GM12878 (cell line): Measurements from ENCODE around the gene DOK4. TPM values are rescaled to one million over a fixed set of nuclear protein-coding genes. Genes with fewer than 3 reads are reported as not detected.

ENCODE experiments used
- ATAC-seq: fragments of 200-7000 bp; cut with Tn5 transposase; 3 replicates; pipeline ENCODE4 v1.9.1; 2020; ENCODE audit warnings: mild to moderate bottlenecking, moderate library complexity
- BruUV-seq: library from RNA; stranded (reverse); fragments of 400-500 nt; replicated peaks from 2 replicates; lab custom pipeline; 2021; lab: Mats Ljungman, UMichigan
- CTCF ChIA-PET: fragments of 300-600 bp; sonication (Branson Sonifier 250); formaldehyde crosslinking; extraction: SDS; loops from one replicate; lab custom pipeline; 2021; ENCODE audit warnings: inconsistent platforms; lab: Yijun Ruan, JAX
- POLR2A ChIA-PET: fragments of 350-600 bp; formaldehyde crosslinking; extraction: SDS; loops from one replicate; lab custom pipeline; 2021; ENCODE audit warnings: inconsistent platforms; lab: Charles Lee
- RAD21 ChIA-PET: fragments of 300-600 bp; sonication (Branson Sonifier 250); formaldehyde crosslinking; loops from one replicate; lab custom pipeline; 2023; ENCODE audit warnings: antibody characterized with exemption; ENCODE audit not compliant: unreplicated experiment; lab: Charles Lee
- SMC1A ChIA-PET: fragments of 300-600 bp; sonication (Branson Sonifier 250); formaldehyde crosslinking; loops from one replicate; lab custom pipeline; 2023; ENCODE audit not compliant: unreplicated experiment, uncharacterized antibody; lab: Charles Lee
- DNase-seq: peaks from one replicate; pipeline ENCODE4 v3.0.0-alpha.2; 2011; ENCODE audit warnings: low read depth, low spot score
- FAIRE-seq: peaks from 3 replicates; lab custom pipeline; 2011; peaks lifted over from hg19 to GRCh38; lab: Jason Lieb, UNC
- H2AFZ ChIP-seq: 2 replicates; pipeline ENCODE4 v1.6.0; 2011; ENCODE audit warnings: low read depth, low read length, control low read depth; ENCODE audit not compliant: control insufficient read depth
- H3K27ac ChIP-seq: 2 replicates; pipeline ENCODE4 v1.5.1; 2011; ENCODE audit warnings: control low read depth; ENCODE audit not compliant: control insufficient read depth, insufficient read depth
- H3K27me3 ChIP-seq, 2 experiments: replicated peaks in 1 of 2; 2 replicates each; pipeline versions ENCODE4 v1.6.0 to v1.6.1; 2011; ENCODE audit warnings: low read length in 1 of 2; ENCODE audit not compliant: control insufficient read depth in 2 of 2, insufficient read depth in 2 of 2
- H3K36me3 ChIP-seq, 2 experiments: 2 replicates each; pipeline ENCODE4 v1.5.1; 2011; ENCODE audit warnings: low read length in 1 of 2; ENCODE audit not compliant: control insufficient read depth in 2 of 2, insufficient read depth in 2 of 2
- H3K4me1 ChIP-seq: 2 replicates; pipeline ENCODE4 v1.6.1; 2011; ENCODE audit warnings: mild to moderate bottlenecking, low read length, moderate library complexity, mixed read lengths; ENCODE audit not compliant: control insufficient read depth, insufficient read depth
- H3K4me2 ChIP-seq: 2 replicates; pipeline ENCODE4 v1.6.0; 2011; ENCODE audit warnings: control low read depth; ENCODE audit not compliant: control insufficient read depth, insufficient read depth
- H3K4me3 ChIP-seq: fragments of 200-600 bp; sonication (generic); 2 replicates; pipeline ENCODE4 v1.5.1; 2016
- H3K79me2 ChIP-seq: 2 replicates; pipeline ENCODE4 v1.6.0; 2011; ENCODE audit warnings: low read length; ENCODE audit not compliant: control insufficient read depth, insufficient read depth
- H3K9ac ChIP-seq: 2 replicates; pipeline ENCODE4 v1.8.0; 2011; ENCODE audit warnings: low read length, control low read depth, mixed read lengths; ENCODE audit not compliant: control insufficient read depth, insufficient read depth
- H3K9me3 ChIP-seq: replicated peaks from 3 replicates; pipeline ENCODE4 v1.5.1; 2011; ENCODE audit warnings: mild to moderate bottlenecking, low read length; ENCODE audit not compliant: control insufficient read depth, insufficient read depth
- H4K20me1 ChIP-seq: 2 replicates; pipeline ENCODE4 v1.6.0; 2011; ENCODE audit not compliant: control insufficient read depth, insufficient read depth
- CEBPZ ChIP-seq: fragments of 150-350 bp; IDR thresholded peaks from 2 replicates; pipeline ENCODE4 v1.6.1; 2016; ENCODE audit warnings: low read depth, low read length
- E2F8 ChIP-seq: fragments of 450-650 bp; IDR thresholded peaks from 2 replicates; pipeline ENCODE4 v1.6.1; 2018; ENCODE audit warnings: mild to moderate bottlenecking, low read depth, moderate library complexity; ENCODE audit not compliant: partially characterized antibody
- FOS ChIP-seq: IDR thresholded peaks from 3 replicates; pipeline ENCODE4 v1.6.1; 2011; ENCODE audit warnings: borderline replicate concordance; ENCODE audit not compliant: insufficient read length; ENCODE audit errors: extremely low read depth
- NFIC ChIP-seq: IDR thresholded peaks from 2 replicates; pipeline ENCODE4 v1.6.1; 2012; ENCODE audit warnings: low read depth, mild to moderate bottlenecking, inconsistent platforms, low read length, moderate library complexity
- ZBTB33 ChIP-seq: fragments of 450-650 bp; IDR thresholded peaks from 2 replicates; pipeline ENCODE4 v1.6.1; 2017; ENCODE audit warnings: mild to moderate bottlenecking
- WGBS: methylation state at CpG from one replicate; pipeline ENCODE4 v1.1.6; 2016; ENCODE audit warnings: low lambda C conversion rate; ENCODE audit not compliant: insufficient replicate concordance, insufficient coverage; ENCODE audit errors: missing lambda C conversion rate; 5-methylcytosine and 5-hydroxymethylcytosine counted together
- in situ Hi-C: fragments of 300-500 bp; cut with MboI; formaldehyde crosslinking; loops from 9 replicates; pipeline ENCODE4 v1.14.3; 2018; ENCODE audit warnings: mixed read lengths
- intact Hi-C: fragments of 100-400 bp; cut with micrococcal nuclease; formaldehyde crosslinking; loops from one replicate; pipeline ENCODE4 v1.14.2; 2022; ENCODE audit not compliant: unreplicated experiment
- polyA plus RNA-seq, 11 experiments: library from polyadenylated mRNA; depleted of rRNA in 4 of 11; unstranded in 6 of 11; stranded (reverse) in 5 of 11; fragments of >200 nt; fragmentation: Nextera tagmentation in 4 of 11; fragmentation: Illumina TruSeq in 1 of 11; extraction: Ambion mirVana in 4 of 11; extraction: Trizol in 1 of 11; gene quantifications; 1 replicate in 1 of 11; 2 replicates in 10 of 11; pipeline versions ENCODE4 v1.2.1 to v1.2.3, GENCODE V29; 2011 to 2016; ENCODE audit warnings: inconsistent platforms in 2 of 11, missing spikeins in 2 of 11, low read depth in 1 of 11
- total RNA-seq, 4 experiments: library from RNA; depleted of rRNA in 3 of 4; stranded (reverse); fragments of >200 nt in 3 of 4; fragmentation: Illumina TruSeq in 1 of 4; extraction: Trizol in 1 of 4; gene quantifications; 2 replicates each; pipeline versions ENCODE4 v1.2.1 to v1.2.3, GENCODE V29; 2013 to 2021

Gene DOK4
- total and polyA plus RNA-seq, 10 of the 15 experiments (the other 5 are each of a cell fraction or from before 2014, with no cell fraction given): 0.20 to 7.0 (median 2.4) TPM; not detected in 1

GRCh38 chr16:57510016-57510871, 24.0 kb upstream of the DOK4 start (continued):
- TF ChIP-seq NFIC (no peak), E2F8 (no peak), ZBTB33 (no peak)

- Histone ChIP-seq H3K4me3 (no peak overlapping the region), H3K4me1 (no peaks in the 10 kb centered on the region), H2AFZ (no peak overlapping the region), H3K9ac (no peak overlapping the region), H4K20me1 (no peaks in the 10 kb centered on the region), H3K27ac (no peak overlapping the region), H3K9me3 (no peaks in the 10 kb centered on the region), H3K79me2 (no peaks in the 10 kb centered on the region), H3K36me3 (peaks cover 0 to 3% of the 10 kb centered on the region in 2 experiments; a peak in 2 of 4 replicates), H3K4me2 (no peak overlapping the region), H3K27me3 (no peaks in the 10 kb centered on the region; a peak in 2 of 4 replicates)
- 39% methylated on average over 12 of the region's 12 CpGs for WGBS
- in situ Hi-C loops (no loop called here), intact Hi-C loops (loop anchor here (2.0 kb wide), 1 partner anchor 15 kb away; no protein-coding TSS in a partner anchor)
- TF ChIP-seq CEBPZ (no peak), FOS (no peak)
- CTCF ChIA-PET: interaction anchor here (0.5 to 2.7 kb wide), 5 partner anchors 10 to 93 kb away, joined by 3 to 9 read pairs (median 5); partner anchors contain the start of gene POLR2C
- SMC1A ChIA-PET: interaction anchor here (0.7 to 1.5 kb wide), 2 partner anchors 9 to 14 kb away, joined by 3 read pairs; no protein-coding TSS in a partner anchor
- RAD21 ChIA-PET: no interaction called here
- BruUV-seq: no TSS peak
- no peak for ATAC-seq
- POLR2A ChIA-PET: no interaction called here
- no peak for DNase-seq
- FAIRE-seq: no peak
These were observed 23.1 kb upstream of the DOK4 start for GRCh38 chr16:57509231-57509923.
